ENCODE results near the gene BBC3.

- TF ChIP-seq CTCF (IDR thresholded peaks at IDR 0.05) (no peak), POLR2A (IDR thresholded peaks at IDR 0.05) (no peak)
Measured at GRCh38 chr19:47258895-47259555, 28.0 kb upstream of the BBC3 start.

Measured in Peyer's patch (tissue), 4 donors.